CD14-positive monocyte (primary cell): Measurements from ENCODE around the gene ATF4. TPM values are rescaled to one million over a fixed set of nuclear protein-coding genes. Genes with fewer than 3 reads are reported as not detected.
A peak's percentile ranks its signal among the peaks of the same experiment; 100 is the strongest.

Source experiments
- DNase-seq, 3 donors: peaks; one replicate each; pipeline ENCODE4 v3.0.0-alpha.2; 2011 to 2022
- H2AFZ ChIP-seq: 2 replicates; pipeline ENCODE4 v1.6.0; 2012; ENCODE audit warnings: mild to moderate bottlenecking, low read depth, low read length, inconsistent platforms; ENCODE audit not compliant: insufficient read depth, poor library complexity, severe bottlenecking
- H3K27ac ChIP-seq, 2 donors: 1 replicate in 1 of 2; 2 replicates in 1 of 2; pipeline ENCODE4 v1.5.1; 2012 to 2013; ENCODE audit warnings: low read length in 2 of 2, control low read depth in 1 of 2, inconsistent platforms in 1 of 2, low read depth in 1 of 2, mild to moderate bottlenecking in 1 of 2
- H3K27me3 ChIP-seq, 2 donors: one replicate each; pipeline versions ENCODE4 v1.6.0 to v1.6.1; 2011 to 2013; ENCODE audit warnings: low read length in 2 of 2; ENCODE audit not compliant: control insufficient read depth in 2 of 2, insufficient read depth in 2 of 2
- H3K36me3 ChIP-seq, 2 donors: replicated peaks in 1 of 2; 1 replicate in 1 of 2; 2 replicates in 1 of 2; pipeline versions ENCODE4 v1.5.1 to v1.6.1; 2012 to 2013; ENCODE audit warnings: low read length in 2 of 2, control low read depth in 1 of 2, inconsistent platforms in 1 of 2, mild to moderate bottlenecking in 1 of 2; ENCODE audit not compliant: insufficient read depth in 2 of 2, control insufficient read depth in 1 of 2
- H3K4me1 ChIP-seq, 2 donors: 1 replicate in 1 of 2; 2 replicates in 1 of 2; pipeline versions ENCODE4 v1.5.1 to v1.6.1; 2012 to 2013; ENCODE audit warnings: low read length in 2 of 2, control low read depth in 1 of 2, inconsistent platforms in 1 of 2, mild to moderate bottlenecking in 1 of 2, moderate library complexity in 1 of 2; ENCODE audit not compliant: insufficient read depth in 2 of 2, control insufficient read depth in 1 of 2
- H3K4me2 ChIP-seq: replicated peaks from 2 replicates; pipeline ENCODE3; 2012; ENCODE audit warnings: low read length, moderate library complexity, mild to moderate bottlenecking; ENCODE audit not compliant: poor library complexity, severe bottlenecking; ENCODE audit errors: extremely low read depth
- H3K4me3 ChIP-seq, 3 experiments: fragments of 200-600 bp in 1 of 3; sonication (generic) in 1 of 3; replicated peaks in 1 of 3; 1 replicate in 2 of 3; 2 replicates in 1 of 3; pipeline ENCODE4 v1.5.1; 2011 to 2013; ENCODE audit warnings: low read length in 3 of 3, mild to moderate bottlenecking in 3 of 3, control low read depth in 2 of 3, low read depth in 2 of 3, inconsistent platforms in 1 of 3, moderate library complexity in 1 of 3
- H3K79me2 ChIP-seq: 2 replicates; pipeline ENCODE4 v1.6.0; 2012; ENCODE audit warnings: mild to moderate bottlenecking, control low read depth, inconsistent platforms, low read length, moderate library complexity; ENCODE audit not compliant: insufficient read depth
- H3K9ac ChIP-seq: 2 replicates; pipeline ENCODE4 v1.6.0; 2017; ENCODE audit warnings: low read length, mild to moderate bottlenecking; ENCODE audit not compliant: insufficient read depth, poor library complexity, severe bottlenecking
- H3K9me3 ChIP-seq, 2 donors: replicated peaks in 1 of 2; 1 replicate in 1 of 2; 2 replicates in 1 of 2; pipeline versions ENCODE4 v1.5.1 to v1.6.1; 2012 to 2013; ENCODE audit warnings: low read length in 2 of 2, control low read depth in 1 of 2; ENCODE audit not compliant: control insufficient read depth in 1 of 2, insufficient read depth in 1 of 2
- H4K20me1 ChIP-seq: 2 replicates; pipeline ENCODE4 v1.6.0; 2012; ENCODE audit warnings: mild to moderate bottlenecking, low read length, control low read depth, moderate library complexity; ENCODE audit not compliant: insufficient read depth
- H3K27ac Mint-ChIP-seq, 7 donors: one replicate each; pipeline ENCODE4 v1.8.0; 2020; ENCODE audit warnings: mild to moderate bottlenecking in 7 of 7, mixed read lengths in 7 of 7, moderate library complexity in 6 of 7, inconsistent platforms in 2 of 7
- H3K27me3 Mint-ChIP-seq, 3 donors: one replicate each; pipeline ENCODE4 v1.8.0; 2021 to 2022; ENCODE audit warnings: low read depth in 3 of 3, mild to moderate bottlenecking in 3 of 3, mixed read lengths in 3 of 3, moderate library complexity in 3 of 3, inconsistent platforms in 1 of 3
- H3K36me3 Mint-ChIP-seq, 2 donors: one replicate each; pipeline ENCODE4 v1.8.0; 2020; ENCODE audit warnings: mixed read lengths in 2 of 2, inconsistent platforms in 1 of 2, mild to moderate bottlenecking in 1 of 2
- H3K4me1 Mint-ChIP-seq: one replicate; pipeline ENCODE4 v1.8.0; 2020; ENCODE audit warnings: mild to moderate bottlenecking, mixed read lengths
- H3K4me3 Mint-ChIP-seq, 2 donors: one replicate each; pipeline ENCODE4 v1.8.0; 2020; ENCODE audit warnings: mild to moderate bottlenecking in 2 of 2, mixed read lengths in 2 of 2, moderate library complexity in 1 of 2
- H3K9me3 Mint-ChIP-seq, 7 donors: one replicate each; pipeline ENCODE4 v1.8.0; 2020 to 2022; ENCODE audit warnings: mixed read lengths in 7 of 7, mild to moderate bottlenecking in 6 of 7, moderate library complexity in 6 of 7, inconsistent platforms in 2 of 7
- CTCF ChIP-seq: fragments of 200-600 bp; IDR thresholded peaks from one replicate; pipeline ENCODE4 v1.8.0; 2022; ENCODE audit warnings: antibody characterized with exemption, mild to moderate bottlenecking
- WGBS: methylation state at CpG from one replicate; pipeline ENCODE4 v1.1.5; 2013; ENCODE audit warnings: missing lambda C conversion rate; ENCODE audit not compliant: insufficient coverage; 5-methylcytosine and 5-hydroxymethylcytosine counted together
- intact Hi-C, 2 donors: fragments of 100-400 bp; cut with micrococcal nuclease; formaldehyde crosslinking; loops; one replicate each; pipeline versions ENCODE4 v1.15.0 to v1.15.1; 2023
- polyA plus RNA-seq, 3 donors: library from polyadenylated mRNA; depleted of rRNA in 1 of 3; unstranded in 2 of 3; stranded (reverse) in 1 of 3; fragments of 300-500 nt in 2 of 3; fragments of >200 nt in 1 of 3; fragmentation: Illumina TruSeq in 2 of 3; gene quantifications; 1 replicate in 2 of 3; 2 replicates in 1 of 3; pipeline ENCODE4 v1.2.3, GENCODE V29; 2012 to 2021

The ATF4 gene
- polyA plus RNA-seq, 3 donors = 55.1 to 606 (median 59.0) TPM

GRCh38 chr22:39518144-39518786 is 2.1 kb upstream of the ATF4 start:
- no peak overlapping the region for H3K9ac ChIP-seq
- H3K9me3 ChIP-seq = no peaks in the 10 kb centered on the region
- peak overlapping the region in 1 of 3 experiments; percentile 96 for H3K4me3 ChIP-seq
- Mint-ChIP-seq H3K4me3 (peak overlapping the region in 1 of 2 donors; percentile 90), H3K27me3 (peaks cover 0 to 7% (median 0%) of the 10 kb centered on the region in 3 donors), H3K27ac (peak overlapping the region in 2 of 7 donors; percentile 20 to 99), H3K36me3 (peaks cover 57 to 67% of the 10 kb centered on the region in 2 donors), H3K9me3 (no peaks in the 10 kb centered on the region), H3K4me1 (peaks cover 44% of the 10 kb centered on the region)
- H3K36me3 ChIP-seq = peaks cover 59 to 64% of the 10 kb centered on the region in 2 donors
- peaks cover 47% of the 10 kb centered on the region for H4K20me1 ChIP-seq
- H3K27me3 ChIP-seq = no peaks in the 10 kb centered on the region
- WGBS = 0% methylated on average over 1 of the region's 5 CpGs
- peak overlapping the region in 1 of 2 donors; percentile 96 for H3K27ac ChIP-seq
- peaks cover 40 to 46% of the 10 kb centered on the region in 2 donors for H3K4me1 ChIP-seq
- intact Hi-C loops = loop anchor here in 1 of 2 donors (2.0 kb wide), 1 partner anchor 15 kb away; the partner anchor contains the start of gene RPS19BP1
- DNase-seq = no peak
- H2AFZ ChIP-seq = no peak overlapping the region
- no peak overlapping the region for H3K4me2 ChIP-seq
- peaks cover 68% of the 10 kb centered on the region for H3K79me2 ChIP-seq
- no peak for TF ChIP-seq CTCF

- H3K27me3 ChIP-seq = no peaks in the 10 kb centered on the region
- H3K36me3 Mint-ChIP-seq = peaks cover 52 to 67% of the 10 kb centered on the region in 2 donors
- peaks cover 57 to 64% of the 10 kb centered on the region in 2 donors for H3K36me3 ChIP-seq
- H3K27ac ChIP-seq = peak overlapping the region; percentile 95 to 96
- H3K4me1 Mint-ChIP-seq = peaks cover 48% of the 10 kb centered on the region
- H3K4me3 ChIP-seq = peak overlapping the region; percentile 88 to 98 (median 96)
- H3K4me3 Mint-ChIP-seq = peak overlapping the region; percentile 90 to 92
- no peak for DNase-seq
- H3K79me2 ChIP-seq = peaks cover 69% of the 10 kb centered on the region
- H4K20me1 ChIP-seq = peaks cover 51% of the 10 kb centered on the region
- peak overlapping the region; percentile 81 for H2AFZ ChIP-seq
- WGBS = 5% methylated on average over 17 of the region's 24 CpGs
- no peaks in the 10 kb centered on the region for H3K9me3 Mint-ChIP-seq
- H3K9ac ChIP-seq = peak overlapping the region; percentile 100
- TF ChIP-seq CTCF = no peak
- H3K4me1 ChIP-seq = peaks cover 45 to 48% of the 10 kb centered on the region in 2 donors
- H3K27me3 Mint-ChIP-seq = peaks cover 0 to 7% (median 0%) of the 10 kb centered on the region in 3 donors
- H3K27ac Mint-ChIP-seq = peak overlapping the region; percentile 97 to 100 (median 99)
- intact Hi-C loops = loop anchor here in 1 of 2 donors (2.0 kb wide), 1 partner anchor 14 kb away; the partner anchor contains the start of gene RPS19BP1
- H3K4me2 ChIP-seq = peak overlapping the region; percentile 84
- no peaks in the 10 kb centered on the region for H3K9me3 ChIP-seq
These were observed 1.2 kb upstream of the ATF4 start for GRCh38 chr22:39518996-39519680.
